ENCODE measurements around the gene OCSTAMP. TPM values are rescaled to one million over a fixed set of nuclear protein-coding genes. Genes with fewer than 3 reads are reported as not detected.

Gene OCSTAMP
- total and polyA plus RNA-seq, 10 of the 15 experiments (the other 5 are each of a cell fraction or from before 2014, with no cell fraction given): 0.09 to 0.46 (median 0.22) TPM; not detected in 2

GRCh38 chr20:46505506-46505905 is 44.9 kb downstream of the OCSTAMP start (continued):
- TF ChIP-seq POLR2A (IDR thresholded peaks at IDR 0.05; ENCODE audit: low read depth, low read length) (no peak), TCF3 (IDR thresholded peaks at IDR 0.05; ENCODE audit: borderline replicate concordance, insufficient read depth, low read depth, low read length) (no peak), ATF3 (IDR thresholded peaks at IDR 0.05; ENCODE audit: borderline replicate concordance, extremely low read depth, low read depth, low read length) (no peak), SUZ12 (IDR thresholded peaks at IDR 0.05; ENCODE audit: unreplicated experiment) (no peak)

GRCh38 chr20:46501961-46502360 is 48.5 kb downstream of the OCSTAMP start:
- Histone ChIP-seq H3K27ac (ENCODE audit: control insufficient read depth, insufficient read depth) (no peak overlapping the region), H3K36me3 (ENCODE audit: control insufficient read depth in 2 of 2, insufficient read depth in 2 of 2, low read length in 1 of 2) (no peaks in the 10 kb centered on the region), H4K20me1 (ENCODE audit: control insufficient read depth, insufficient read depth) (no peaks in the 10 kb centered on the region), H3K4me3 (no peak overlapping the region), H3K4me2 (ENCODE audit: control insufficient read depth, insufficient read depth) (no peak overlapping the region), H3K79me2 (ENCODE audit: control insufficient read depth, insufficient read depth, low read length) (no peaks in the 10 kb centered on the region), H2AFZ (ENCODE audit: control insufficient read depth, low read depth, low read length) (no peak overlapping the region), H3K9ac (ENCODE audit: control insufficient read depth, insufficient read depth, low read length) (no peak overlapping the region), H3K9me3 (replicated peaks; ENCODE audit: control insufficient read depth, insufficient read depth, low read length) (peaks cover 13% of the 10 kb centered on the region), H3K27me3 (replicated peaks in 1 of 2; ENCODE audit: control insufficient read depth in 2 of 2, insufficient read depth in 2 of 2, low read length in 1 of 2) (no peaks in the 10 kb centered on the region; a peak in 1 of 4 replicates), H3K4me1 (ENCODE audit: control insufficient read depth, insufficient read depth, low read length) (no peaks in the 10 kb centered on the region)
- CTCF ChIA-PET: no interaction called here
- ATAC-seq (no peak), FAIRE-seq (no peak), DNase-seq (ENCODE audit: low read depth, low spot score) (no peak)
- SMC1A ChIA-PET (ENCODE audit: uncharacterized antibody, unreplicated experiment): no interaction called here
- WGBS (ENCODE audit: insufficient coverage, insufficient replicate concordance, low lambda C conversion rate, missing lambda C conversion rate): 28% methylated on average over 6 of the region's 6 CpGs
- POLR2A ChIA-PET: no interaction called here
- intact Hi-C loops (cut with micrococcal nuclease; ENCODE audit: unreplicated experiment): no loop called here
- RAD21 ChIA-PET (ENCODE audit: unreplicated experiment): no interaction called here
- BruUV-seq (replicated peaks): no TSS peak
- in situ Hi-C loops (cut with MboI): no loop called here
- TF ChIP-seq BCL3 (IDR thresholded peaks at IDR 0.05; ENCODE audit: borderline replicate concordance, insufficient read depth, low read depth, low read length, poor library complexity, severe bottlenecking): no peak
- no peak for TF ChIP-seq ETV6 (conservative IDR thresholded peaks at IDR 0.05 in 1 of 2, IDR thresholded peaks at IDR 0.05 in 1 of 2; ENCODE audit: borderline replicate concordance in 1 of 2, low read depth in 1 of 2)
- no peak for TF ChIP-seq MXI1 (IDR thresholded peaks at IDR 0.05; ENCODE audit: low read depth, low read length)
- no peak for TF ChIP-seq STAT3 (IDR thresholded peaks at IDR 0.05; ENCODE audit: low read depth, low read length)
- TF ChIP-seq SIX5 (IDR thresholded peaks at IDR 0.05; ENCODE audit: low read depth, low read length, severe bottlenecking): no peak
- TF ChIP-seq JUND (IDR thresholded peaks at IDR 0.05; ENCODE audit: low read depth, low read length): no peak
- TF ChIP-seq CTCF (IDR thresholded peaks at IDR 0.05 in 2 of 3, conservative IDR thresholded peaks at IDR 0.05 in 1 of 3; ENCODE audit: control insufficient read depth in 2 of 3, extremely low read depth in 1 of 3, insufficient read depth in 1 of 3, low read depth in 3 of 3, low read length in 3 of 3): no peak
- no peak for TF ChIP-seq KLF5 (IDR thresholded peaks at IDR 0.05; ENCODE audit: partially characterized antibody)
- no peak for TF ChIP-seq SPI1 (IDR thresholded peaks at IDR 0.05; ENCODE audit: borderline replicate concordance, insufficient read depth, low read depth, low read length)
- TF ChIP-seq SP1 (IDR thresholded peaks at IDR 0.05; ENCODE audit: low read depth, low read length): no peak
- no peak for TF ChIP-seq POLR2AphosphoS2 (IDR thresholded peaks at IDR 0.05; ENCODE audit: low read depth, low read length)
- no peak for TF ChIP-seq SRF (IDR thresholded peaks at IDR 0.05; ENCODE audit: low read depth in 2 of 2, low read length in 2 of 2)
- no peak for TF ChIP-seq CHD1 (IDR thresholded peaks at IDR 0.05; ENCODE audit: low read depth, low read length)
- TF ChIP-seq ZBTB33 (IDR thresholded peaks at IDR 0.05): no peak
